Thyroid gland (tissue), 4 donors: ENCODE measurements around the gene SLC9A8.

Experiments used
- CTCF ChIP-seq, 6 experiments: fragments of 200-600 bp in 3 of 6; fragments of 450-650 bp in 3 of 6; sonication (generic) in 3 of 6; IDR thresholded peaks; one replicate each; pipeline ENCODE4 v1.5.1; 2016 to 2019; ENCODE audit warnings: antibody characterized with exemption in 6 of 6, mild to moderate bottlenecking in 2 of 6, inconsistent platforms in 1 of 6, moderate library complexity in 1 of 6
- POLR2A ChIP-seq, 2 donors: fragments of 450-650 bp; IDR thresholded peaks; one replicate each; pipeline ENCODE4 v1.6.1; 2017; ENCODE audit warnings: antibody characterized with exemption in 2 of 2, mild to moderate bottlenecking in 2 of 2, moderate library complexity in 1 of 2

GRCh38 chr20:49882171-49882970 is 69.7 kb downstream of the SLC9A8 start:
- TF ChIP-seq CTCF (IDR thresholded peaks at IDR 0.05) (no peak), POLR2A (IDR thresholded peaks at IDR 0.05) (peak in 1 of 2 donors; percentile 41)
